Osteocyte (in vitro differentiated cells): ENCODE measurements around the gene NECTIN2. TPM values are rescaled to one million over a fixed set of nuclear protein-coding genes. Genes with fewer than 3 reads are reported as not detected.

Source experiments
- DNase-seq: peaks from one replicate; pipeline ENCODE4 v3.0.0; 2021; ENCODE audit warnings: mixed read lengths; ENCODE audit not compliant: unreplicated experiment; ENCODE audit errors: extremely low spot score
- H3K27ac Mint-ChIP-seq: one replicate; pipeline ENCODE4 v1.8.0; 2021; ENCODE audit warnings: mild to moderate bottlenecking, mixed read lengths; ENCODE audit not compliant: unreplicated experiment
- H3K27me3 Mint-ChIP-seq: one replicate; pipeline ENCODE4 v1.8.0; 2021; ENCODE audit warnings: mixed read lengths; ENCODE audit not compliant: unreplicated experiment
- H3K36me3 Mint-ChIP-seq: one replicate; pipeline ENCODE4 v1.8.0; 2021; ENCODE audit warnings: mixed read lengths; ENCODE audit not compliant: unreplicated experiment
- H3K4me1 Mint-ChIP-seq: one replicate; pipeline ENCODE4 v1.8.0; 2021; ENCODE audit warnings: mixed read lengths; ENCODE audit not compliant: unreplicated experiment
- H3K4me3 Mint-ChIP-seq: one replicate; pipeline ENCODE4 v1.8.0; 2021; ENCODE audit warnings: mild to moderate bottlenecking, moderate library complexity, mixed read lengths; ENCODE audit not compliant: unreplicated experiment
- H3K9me3 Mint-ChIP-seq: one replicate; pipeline ENCODE4 v1.8.0; 2021; ENCODE audit warnings: mixed read lengths; ENCODE audit not compliant: unreplicated experiment
- total RNA-seq: library from RNA; stranded (reverse); gene quantifications from 2 replicates; pipeline ENCODE4 v1.2.1, GENCODE V29; 2021
- TF ChIP-seq, protein P1 (sequence below): fragments of 200-600 bp; sonication (generic); IDR thresholded peaks from 2 replicates; pipeline ENCODE4 v1.5.0; 2021; ENCODE audit warnings: antibody characterized with exemption, mild to moderate bottlenecking, moderate library complexity

Gene NECTIN2
- total RNA-seq, 1 donor from 2014 or later, result 117 TPM

DNA sequence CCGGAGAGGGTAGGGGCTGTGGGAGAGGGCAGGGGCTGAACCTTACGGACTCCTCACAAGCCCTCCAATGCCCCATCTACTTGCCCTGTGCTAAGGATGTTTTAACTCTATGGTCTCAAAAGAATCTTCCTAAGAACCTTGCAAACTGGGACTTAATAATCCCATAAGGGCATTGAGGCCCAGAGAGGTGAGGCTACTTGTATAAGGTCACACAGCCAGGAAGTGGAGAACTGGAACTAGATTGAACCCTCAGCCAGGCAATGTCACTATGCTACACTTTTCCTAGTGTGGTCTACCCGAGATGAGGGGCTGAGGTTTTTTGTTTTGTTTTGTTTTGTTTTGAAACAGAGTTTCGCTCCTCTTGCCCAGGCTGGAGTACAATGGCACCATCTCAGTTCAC, 85.4 kb downstream of the NECTIN2 start:
- DNase-seq, result no peak
- no peaks in the 10 kb centered on the region for H3K9me3 Mint-ChIP-seq
- TF ChIP-seq, protein P1, sequence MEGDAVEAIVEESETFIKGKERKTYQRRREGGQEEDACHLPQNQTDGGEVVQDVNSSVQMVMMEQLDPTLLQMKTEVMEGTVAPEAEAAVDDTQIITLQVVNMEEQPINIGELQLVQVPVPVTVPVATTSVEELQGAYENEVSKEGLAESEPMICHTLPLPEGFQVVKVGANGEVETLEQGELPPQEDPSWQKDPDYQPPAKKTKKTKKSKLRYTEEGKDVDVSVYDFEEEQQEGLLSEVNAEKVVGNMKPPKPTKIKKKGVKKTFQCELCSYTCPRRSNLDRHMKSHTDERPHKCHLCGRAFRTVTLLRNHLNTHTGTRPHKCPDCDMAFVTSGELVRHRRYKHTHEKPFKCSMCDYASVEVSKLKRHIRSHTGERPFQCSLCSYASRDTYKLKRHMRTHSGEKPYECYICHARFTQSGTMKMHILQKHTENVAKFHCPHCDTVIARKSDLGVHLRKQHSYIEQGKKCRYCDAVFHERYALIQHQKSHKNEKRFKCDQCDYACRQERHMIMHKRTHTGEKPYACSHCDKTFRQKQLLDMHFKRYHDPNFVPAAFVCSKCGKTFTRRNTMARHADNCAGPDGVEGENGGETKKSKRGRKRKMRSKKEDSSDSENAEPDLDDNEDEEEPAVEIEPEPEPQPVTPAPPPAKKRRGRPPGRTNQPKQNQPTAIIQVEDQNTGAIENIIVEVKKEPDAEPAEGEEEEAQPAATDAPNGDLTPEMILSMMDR, result no peak
- no peaks in the 10 kb centered on the region for H3K36me3 Mint-ChIP-seq
- peaks cover 15% of the 10 kb centered on the region for H3K4me1 Mint-ChIP-seq
- no peak overlapping the region for H3K4me3 Mint-ChIP-seq
- no peak overlapping the region for H3K27ac Mint-ChIP-seq
- H3K27me3 Mint-ChIP-seq, result peaks cover 5% of the 10 kb centered on the region

Other genes starting within 250 kb of the NECTIN2 start
- gene IGSF23, start 232.7 kb upstream of the NECTIN2 start, total RNA-seq, result not detected in 2 replicates
- 29.2 and 31.4 TPM in 2 replicates for gene PVR, start 202.4 kb upstream of the NECTIN2 start, total RNA-seq
- gene CEACAM19, start 174.8 kb upstream of the NECTIN2 start, total RNA-seq, result 6.3 and 7.4 TPM in 2 replicates
- not detected in 2 replicates for gene CEACAM16, start 147.1 kb upstream of the NECTIN2 start, total RNA-seq
- gene BCL3, start 97.6 kb upstream of the NECTIN2 start, total RNA-seq, result 12.7 and 15.3 TPM in 2 replicates
- gene CBLC, start 68.4 kb upstream of the NECTIN2 start, total RNA-seq, result not detected in 2 replicates
- gene BCAM, start 37.2 kb upstream of the NECTIN2 start, total RNA-seq, result 8.8 and 9.9 TPM in 2 replicates
- gene TOMM40, start 45.0 kb downstream of the NECTIN2 start, total RNA-seq, result 47.4 and 48.7 TPM in 2 replicates
- 151 and 184 TPM in 2 replicates for gene APOE, start 59.5 kb downstream of the NECTIN2 start, total RNA-seq
- 3.3 TPM in 1 of 2 replicates, not detected in the other for gene APOC1, start 68.3 kb downstream of the NECTIN2 start, total RNA-seq
- gene APOC4, start 95.9 kb downstream of the NECTIN2 start, total RNA-seq, result not detected in 2 replicates
- gene APOC2, start 99.8 kb downstream of the NECTIN2 start, total RNA-seq, result not detected in 2 replicates
- gene CLPTM1, start 109.1 kb downstream of the NECTIN2 start, total RNA-seq, result 124 and 126 TPM in 2 replicates
- gene RELB, start 155.2 kb downstream of the NECTIN2 start, total RNA-seq, result 14.3 and 15.1 TPM in 2 replicates
- 77.8 and 81.5 TPM in 2 replicates for gene CLASRP, start 192.7 kb downstream of the NECTIN2 start, total RNA-seq
- 0.68 and 0.70 TPM in 2 replicates for gene ZNF296, start 230.2 kb downstream of the NECTIN2 start, total RNA-seq
- gene GEMIN7, start 233.0 kb downstream of the NECTIN2 start, total RNA-seq, result 19.3 and 25.8 TPM in 2 replicates
- gene PPP1R37, start 246.9 kb downstream of the NECTIN2 start, total RNA-seq, result 34.8 and 35.4 TPM in 2 replicates